RPMI7951 (cell line): ENCODE data around the gene RTN4. TPM values are rescaled to one million over a fixed set of nuclear protein-coding genes. Genes with fewer than 3 reads are reported as not detected.
A peak's percentile ranks its signal among the peaks of the same experiment; 100 is the strongest.
"Not testable (repeated sequence)": the region's sequence is repeated elsewhere in the genome, so short reads cannot be mapped to it uniquely, and the experiment has no call there.

Experiments
- DNase-seq: peaks from one replicate; pipeline ENCODE4 v3.0.0-alpha.2; 2012; ENCODE audit warnings: low read depth
- total RNA-seq: library from RNA; depleted of rRNA; stranded (reverse); fragments of >200 nt; shearing (Covaris generic); gene quantifications from 2 replicates; pipeline ENCODE4 v1.2.3, GENCODE V29; 2014; rRNA removed

Gene RTN4, protein sequence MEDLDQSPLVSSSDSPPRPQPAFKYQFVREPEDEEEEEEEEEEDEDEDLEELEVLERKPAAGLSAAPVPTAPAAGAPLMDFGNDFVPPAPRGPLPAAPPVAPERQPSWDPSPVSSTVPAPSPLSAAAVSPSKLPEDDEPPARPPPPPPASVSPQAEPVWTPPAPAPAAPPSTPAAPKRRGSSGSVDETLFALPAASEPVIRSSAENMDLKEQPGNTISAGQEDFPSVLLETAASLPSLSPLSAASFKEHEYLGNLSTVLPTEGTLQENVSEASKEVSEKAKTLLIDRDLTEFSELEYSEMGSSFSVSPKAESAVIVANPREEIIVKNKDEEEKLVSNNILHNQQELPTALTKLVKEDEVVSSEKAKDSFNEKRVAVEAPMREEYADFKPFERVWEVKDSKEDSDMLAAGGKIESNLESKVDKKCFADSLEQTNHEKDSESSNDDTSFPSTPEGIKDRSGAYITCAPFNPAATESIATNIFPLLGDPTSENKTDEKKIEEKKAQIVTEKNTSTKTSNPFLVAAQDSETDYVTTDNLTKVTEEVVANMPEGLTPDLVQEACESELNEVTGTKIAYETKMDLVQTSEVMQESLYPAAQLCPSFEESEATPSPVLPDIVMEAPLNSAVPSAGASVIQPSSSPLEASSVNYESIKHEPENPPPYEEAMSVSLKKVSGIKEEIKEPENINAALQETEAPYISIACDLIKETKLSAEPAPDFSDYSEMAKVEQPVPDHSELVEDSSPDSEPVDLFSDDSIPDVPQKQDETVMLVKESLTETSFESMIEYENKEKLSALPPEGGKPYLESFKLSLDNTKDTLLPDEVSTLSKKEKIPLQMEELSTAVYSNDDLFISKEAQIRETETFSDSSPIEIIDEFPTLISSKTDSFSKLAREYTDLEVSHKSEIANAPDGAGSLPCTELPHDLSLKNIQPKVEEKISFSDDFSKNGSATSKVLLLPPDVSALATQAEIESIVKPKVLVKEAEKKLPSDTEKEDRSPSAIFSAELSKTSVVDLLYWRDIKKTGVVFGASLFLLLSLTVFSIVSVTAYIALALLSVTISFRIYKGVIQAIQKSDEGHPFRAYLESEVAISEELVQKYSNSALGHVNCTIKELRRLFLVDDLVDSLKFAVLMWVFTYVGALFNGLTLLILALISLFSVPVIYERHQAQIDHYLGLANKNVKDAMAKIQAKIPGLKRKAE
- total RNA-seq: 174 and 194 TPM in 2 replicates

GRCh38 chr2:55050100-55050994 lies at the start of gene RTN4:
Gene RTN4, minus strand, starts transcription at chr2:55050451. Its CDS starts 151 bp downstream, at chr2:55050300.
- DNase-seq: peak; percentile 99

GRCh38 chr2:55099493-55099877 lies 49.2 kb upstream of the RTN4 start:
- DNase-seq: no peak

DNA sequence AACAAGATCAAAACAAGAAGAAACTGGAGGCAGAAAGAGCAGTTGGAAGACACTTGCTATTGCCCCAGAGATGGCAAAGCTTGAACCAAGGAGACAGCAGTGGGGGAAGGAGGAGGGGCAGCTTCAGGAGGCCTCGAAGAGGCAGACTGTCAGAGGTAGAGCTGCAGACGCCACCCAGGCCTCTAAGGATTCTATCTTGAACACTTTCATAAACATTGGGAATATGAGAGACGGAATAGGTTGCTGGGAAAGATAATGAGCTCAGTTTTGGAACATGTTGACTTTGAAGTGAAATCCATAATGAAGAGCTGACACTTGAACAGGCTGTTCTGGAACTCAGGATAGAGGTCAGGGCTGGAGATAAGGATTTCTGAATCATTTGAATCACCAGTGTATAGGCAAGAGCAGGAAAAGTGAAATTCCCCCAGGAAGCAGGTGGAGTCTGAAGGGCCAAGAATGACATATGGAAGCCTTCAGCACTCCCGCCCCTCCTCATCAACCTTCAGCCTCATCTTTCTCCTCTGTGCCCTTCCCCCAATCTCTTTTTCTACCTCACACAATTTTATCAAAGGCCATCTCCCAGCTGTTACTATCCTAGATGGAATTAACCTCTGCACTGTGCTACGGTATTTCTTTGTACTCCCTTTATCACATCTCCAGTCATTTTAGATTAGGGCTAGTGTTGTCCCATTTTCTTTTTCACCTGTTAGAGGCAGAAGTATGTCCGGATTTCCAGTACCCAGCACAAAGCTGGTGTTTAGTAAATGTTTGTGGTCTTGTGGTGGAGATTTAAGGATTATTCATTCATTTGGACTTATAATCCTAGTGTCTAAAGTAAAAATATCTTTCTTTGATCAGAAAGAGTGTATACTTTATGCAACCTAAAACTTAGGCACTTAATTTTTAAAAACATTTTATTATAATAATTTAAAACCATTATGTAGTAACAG lies 47.5 kb upstream of the RTN4 start:
- DNase-seq: no peak

DNA sequence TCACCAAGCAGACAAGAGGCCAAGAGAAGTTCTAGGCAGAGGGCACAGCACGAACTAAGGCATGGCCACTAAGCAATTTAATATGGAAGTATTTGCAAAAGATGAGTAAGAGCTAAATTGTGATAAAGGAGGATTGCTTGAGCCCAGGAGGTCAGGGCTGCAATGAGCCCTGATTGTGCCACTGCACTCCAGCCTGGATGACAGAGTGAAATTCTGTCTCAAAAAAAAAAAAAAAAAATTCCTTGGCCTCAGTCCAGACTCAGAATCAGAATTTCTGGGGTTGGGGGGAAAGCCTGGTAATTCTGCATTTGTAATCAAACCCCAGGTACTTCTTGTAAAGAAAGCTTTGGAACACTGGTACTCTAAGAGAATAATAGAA lies 46.8 kb upstream of the RTN4 start:
- DNase-seq: no peak

GRCh38 chr2:55096586-55096985 lies 46.3 kb upstream of the RTN4 start:
- DNase-seq: no peak

- peak; percentile 22 for DNase-seq
These were observed 43.1 kb upstream of the RTN4 start for GRCh38 chr2:55093381-55093780.

- DNase-seq: no peak
These were observed 42.2 kb upstream of the RTN4 start for GRCh38 chr2:55092439-55092838.

DNA sequence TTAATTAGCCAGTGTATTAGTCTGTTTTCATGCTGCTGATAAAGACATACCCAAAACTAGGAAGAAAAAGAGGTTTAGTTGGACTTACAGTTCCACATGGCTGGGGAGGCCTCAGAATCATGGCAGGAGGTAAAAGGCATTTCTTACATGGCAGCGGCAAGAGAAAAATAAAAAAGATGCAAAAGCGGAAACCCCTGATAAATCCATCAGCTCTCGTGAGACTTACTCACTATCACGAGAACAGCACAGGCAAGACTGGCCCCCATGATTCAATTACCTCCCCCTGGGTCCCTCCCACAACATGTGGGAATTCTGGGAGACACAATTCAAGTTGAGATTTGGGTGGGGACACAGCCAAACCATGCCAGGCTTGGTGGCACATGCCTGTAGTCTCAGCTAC lies 41.4 kb upstream of the RTN4 start:
- not testable (repeated sequence) for DNase-seq

DNA sequence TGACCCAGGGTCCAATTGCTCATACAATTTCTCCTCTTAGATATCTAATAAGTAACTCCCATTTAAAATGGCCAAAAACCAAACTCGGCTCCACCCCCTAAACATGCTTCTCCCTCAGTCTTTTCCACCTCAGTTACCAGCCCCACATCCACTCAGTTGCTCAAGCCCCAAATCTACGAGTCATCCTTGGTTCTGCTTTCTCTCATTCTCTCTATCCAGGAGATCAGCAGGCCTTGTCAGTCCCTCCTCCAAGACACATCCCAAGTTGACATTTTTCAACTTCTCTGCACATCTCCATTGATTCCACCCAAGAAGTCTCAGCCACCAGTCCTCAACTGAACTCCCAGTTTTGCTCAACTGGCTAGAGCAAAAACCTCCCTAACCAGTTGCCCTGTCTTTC lies 40.5 kb upstream of the RTN4 start:
- peak; percentile 11 for DNase-seq

GRCh38 chr2:55089726-55090125 lies 39.5 kb upstream of the RTN4 start:
- no peak for DNase-seq

DNA sequence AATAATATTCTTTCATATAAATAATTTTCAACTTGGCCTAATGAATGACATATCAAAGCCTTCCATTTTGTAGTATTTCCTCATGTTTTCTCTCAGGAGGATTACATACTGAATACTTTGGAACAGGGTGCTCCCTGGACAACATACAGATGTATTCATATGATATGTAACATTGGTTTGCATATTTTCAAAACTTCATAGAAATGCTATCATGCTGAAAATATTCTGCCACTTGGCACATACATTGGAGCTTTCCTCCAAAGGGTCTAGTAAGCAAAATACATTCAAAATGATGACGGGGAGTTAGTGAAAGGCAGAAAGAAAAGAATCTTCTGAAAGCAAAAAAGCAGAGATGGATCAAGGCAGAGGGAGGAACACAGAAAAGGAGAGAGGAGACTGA lies 38.1 kb upstream of the RTN4 start:
- DNase-seq: no peak

- DNase-seq: no peak
These were observed 37.7 kb upstream of the RTN4 start for GRCh38 chr2:55087936-55088335.

DNA sequence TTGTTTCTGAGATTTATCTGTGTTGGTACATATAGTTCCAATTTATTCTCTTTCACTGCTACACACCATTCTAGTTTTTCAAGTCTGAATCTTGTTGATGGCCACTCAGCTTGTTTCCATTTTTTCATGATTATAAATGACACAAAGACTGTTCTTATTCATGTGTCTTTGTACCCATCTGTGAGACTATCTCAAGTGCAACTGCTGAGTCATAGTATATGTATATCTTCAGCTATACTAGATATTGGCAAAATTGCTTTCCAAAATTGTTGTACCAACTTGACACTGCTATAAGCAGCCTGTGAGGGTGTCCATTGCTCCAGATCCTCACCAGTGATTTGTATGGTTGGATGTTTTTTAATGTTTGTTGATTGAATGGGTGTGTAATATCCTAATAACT lies 37.2 kb upstream of the RTN4 start:
- DNase-seq: no peak

- no peak for DNase-seq
These were observed 35.1 kb upstream of the RTN4 start for GRCh38 chr2:55085113-55086040.

GRCh38 chr2:55084641-55085040 lies 34.4 kb upstream of the RTN4 start:
- DNase-seq: no peak

DNA sequence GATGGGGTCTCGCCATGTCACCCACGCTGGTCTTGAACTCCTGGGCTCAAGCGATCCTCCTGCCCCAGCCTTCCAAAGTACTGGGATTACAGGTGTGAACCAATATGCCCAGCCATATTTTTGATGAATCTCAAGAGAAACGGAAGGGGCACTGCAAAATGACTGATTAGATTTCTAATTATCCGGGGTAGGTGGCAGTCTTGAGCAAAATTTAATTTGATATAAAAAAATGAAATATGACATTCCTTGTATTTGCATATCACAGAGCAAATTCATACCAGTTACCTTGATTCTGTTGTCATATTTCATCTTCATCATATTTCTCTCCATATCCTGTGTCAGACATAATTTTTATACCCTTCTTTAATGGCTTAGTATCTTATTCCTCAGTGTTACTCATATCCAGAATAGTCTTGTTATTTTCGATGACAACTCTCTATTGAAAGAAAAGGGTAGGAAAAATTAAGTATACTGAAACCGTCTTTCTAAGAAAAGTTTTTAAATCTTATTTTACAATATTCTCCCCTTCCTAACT lies 30.0 kb upstream of the RTN4 start:
- no peak for DNase-seq

DNA sequence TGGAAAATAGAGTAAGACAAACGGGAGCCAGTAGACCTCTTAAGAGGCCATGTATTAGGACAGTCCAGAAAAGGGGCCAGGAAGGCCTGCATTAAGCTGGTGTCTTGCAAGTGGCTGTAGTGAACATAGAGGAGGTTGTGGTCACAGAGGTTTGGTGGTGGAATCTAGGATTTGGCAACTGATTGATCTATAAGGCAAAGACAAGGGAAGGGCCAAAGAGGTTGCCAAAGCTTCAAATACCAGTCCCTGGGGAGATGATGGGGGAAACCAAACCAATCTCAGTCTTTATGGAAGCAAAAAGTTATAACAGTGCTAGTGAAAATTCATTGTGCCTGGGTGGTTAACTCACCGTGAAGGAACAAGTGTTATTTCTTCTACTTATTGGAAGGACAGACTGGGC lies 28.7 kb upstream of the RTN4 start:
- no peak for DNase-seq

DNA sequence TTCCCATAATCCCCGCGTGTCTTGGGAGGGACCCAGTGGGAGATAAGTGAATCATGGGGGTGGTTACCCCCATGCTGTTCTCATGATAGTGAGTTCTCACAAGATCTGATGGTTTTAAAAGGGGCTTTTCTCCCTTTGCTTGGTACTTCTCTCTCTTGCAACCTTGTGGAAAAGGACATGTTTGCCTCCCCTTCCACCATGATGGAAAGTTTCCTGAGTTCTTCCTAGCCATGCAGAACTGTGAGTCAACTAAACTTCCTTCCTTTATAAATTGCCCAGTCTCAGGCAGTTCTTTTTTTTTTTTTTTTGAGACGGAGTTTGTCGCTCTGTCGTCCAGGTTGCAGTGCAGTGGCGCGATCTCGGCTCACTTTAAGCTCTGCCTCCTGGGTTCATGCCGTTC lies 26.5 kb upstream of the RTN4 start:
- DNase-seq: no peak

DNA sequence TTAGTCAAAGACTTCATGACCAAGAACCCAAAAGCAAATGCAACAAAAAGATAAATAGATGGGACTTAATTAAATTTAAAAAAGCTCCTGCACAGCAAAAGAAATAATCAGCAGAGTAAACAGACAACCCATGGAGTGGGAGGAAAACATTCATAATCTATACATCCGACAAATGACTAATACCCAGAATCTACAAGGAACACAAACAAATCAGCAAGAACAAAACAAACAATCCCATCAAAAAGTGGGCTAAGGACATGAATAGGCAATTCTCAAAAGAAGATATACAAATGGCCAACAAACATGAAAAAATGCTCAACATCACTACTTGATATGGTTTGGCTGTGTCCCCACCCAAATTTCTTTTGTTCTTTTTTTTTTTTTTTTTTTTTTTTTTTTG lies 25.8 kb upstream of the RTN4 start:
- DNase-seq: not testable (repeated sequence)
